H9 (cell line): ENCODE data around the gene GFI1B. TPM values are rescaled to one million over a fixed set of nuclear protein-coding genes. Genes with fewer than 3 reads are reported as not detected.

Experiments used
- DNase-seq: peaks from one replicate; pipeline ENCODE4 v3.0.0-alpha.2; 2017
- H2AFZ ChIP-seq: one replicate; pipeline ENCODE4 v1.6.1; 2013; ENCODE audit warnings: mild to moderate bottlenecking, low read length, control low read depth, moderate library complexity
- H2AK5ac ChIP-seq: 2 replicates; pipeline ENCODE4 v1.6.1; 2013; ENCODE audit warnings: low read length, control low read depth, mixed read lengths; ENCODE audit not compliant: insufficient read length
- H2BK120ac ChIP-seq: one replicate; pipeline ENCODE4 v1.6.1; 2013; ENCODE audit warnings: low read depth, mild to moderate bottlenecking, low read length, control low read depth, inconsistent platforms; ENCODE audit not compliant: poor library complexity, severe bottlenecking
- H2BK12ac ChIP-seq: 2 replicates; pipeline ENCODE4 v1.6.1; 2013; ENCODE audit warnings: low read length, control low read depth, mixed read lengths, low read depth; ENCODE audit not compliant: insufficient read length
- H2BK15ac ChIP-seq: 2 replicates; pipeline ENCODE4 v1.6.1; 2013; ENCODE audit warnings: low read depth, low read length, control low read depth
- H2BK20ac ChIP-seq: one replicate; pipeline ENCODE4 v1.6.1; 2013; ENCODE audit warnings: low read depth, mild to moderate bottlenecking, low read length, control low read depth, inconsistent platforms; ENCODE audit not compliant: poor library complexity, severe bottlenecking
- H2BK5ac ChIP-seq: 2 replicates; pipeline ENCODE4 v1.6.1; 2013; ENCODE audit warnings: low read length, control low read depth, mixed read lengths; ENCODE audit not compliant: insufficient read length
- H3K14ac ChIP-seq: 2 replicates; pipeline ENCODE4 v1.6.1; 2013; ENCODE audit warnings: low read length, control low read depth; ENCODE audit not compliant: insufficient read depth
- H3K18ac ChIP-seq: 2 replicates; pipeline ENCODE4 v1.6.1; 2013; ENCODE audit warnings: low read depth, mild to moderate bottlenecking, mixed read lengths, low read length, control low read depth; ENCODE audit not compliant: insufficient read length
- H3K23ac ChIP-seq: 2 replicates; pipeline ENCODE4 v1.6.1; 2013; ENCODE audit warnings: low read length, control low read depth, mixed read lengths, low read depth; ENCODE audit not compliant: insufficient read length
- H3K23me2 ChIP-seq: 2 replicates; pipeline ENCODE4 v1.6.1; 2013; ENCODE audit warnings: low read depth, mild to moderate bottlenecking, mixed read lengths, low read length, control low read depth; ENCODE audit not compliant: insufficient read length, poor library complexity, severe bottlenecking
- H3K27ac ChIP-seq: 2 replicates; pipeline ENCODE4 v1.5.1; 2013; ENCODE audit warnings: low read length, control low read depth, mixed read lengths, low read depth; ENCODE audit not compliant: insufficient read length
- H3K27me3 ChIP-seq: 2 replicates; pipeline ENCODE4 v1.6.1; 2013; ENCODE audit warnings: low read length, control low read depth, inconsistent platforms; ENCODE audit not compliant: insufficient read depth
- H3K4ac ChIP-seq: 2 replicates; pipeline ENCODE4 v1.6.1; 2013; ENCODE audit warnings: low read depth, mild to moderate bottlenecking, control low read depth, inconsistent platforms, low read length, moderate library complexity
- H3K4me1 ChIP-seq: 2 replicates; pipeline ENCODE4 v1.6.1; 2013; ENCODE audit warnings: low read length, control low read depth, inconsistent platforms; ENCODE audit not compliant: insufficient read depth
- H3K4me2 ChIP-seq: 2 replicates; pipeline ENCODE4 v1.6.1; 2013; ENCODE audit warnings: low read length, control low read depth, mixed read lengths; ENCODE audit not compliant: insufficient read length, insufficient read depth
- H3K56ac ChIP-seq: 2 replicates; pipeline ENCODE4 v1.6.1; 2013; ENCODE audit warnings: low read depth, mild to moderate bottlenecking, mixed read lengths, low read length, control low read depth; ENCODE audit not compliant: insufficient read length
- H3K79me1 ChIP-seq: 2 replicates; pipeline ENCODE4 v1.6.1; 2013; ENCODE audit warnings: low read depth, mild to moderate bottlenecking, moderate library complexity, low read length, control low read depth, inconsistent platforms; ENCODE audit not compliant: insufficient read depth, poor library complexity, severe bottlenecking
- H3K79me2 ChIP-seq: 2 replicates; pipeline ENCODE4 v1.6.1; 2013; ENCODE audit warnings: low read length, control low read depth, inconsistent platforms; ENCODE audit not compliant: insufficient read depth
- H3K9ac ChIP-seq: 2 replicates; pipeline ENCODE4 v1.6.1; 2013; ENCODE audit warnings: low read length, control low read depth, mixed read lengths; ENCODE audit not compliant: insufficient read length; ENCODE audit errors: extremely low read depth
- H3K9me3 ChIP-seq: one replicate; pipeline ENCODE4 v1.6.1; 2013; ENCODE audit warnings: low read depth, low read length, inconsistent platforms; ENCODE audit not compliant: control insufficient read depth
- H3T11ph ChIP-seq: one replicate; pipeline ENCODE4 v1.6.1; 2013; ENCODE audit warnings: mild to moderate bottlenecking, low read length, control low read depth, inconsistent platforms
- H4K20me1 ChIP-seq: one replicate; pipeline ENCODE4 v1.6.1; 2013; ENCODE audit not compliant: control insufficient read depth, insufficient read length, insufficient read depth
- H4K5ac ChIP-seq: 2 replicates; pipeline ENCODE4 v1.6.1; 2013; ENCODE audit warnings: low read depth, mild to moderate bottlenecking, mixed read lengths, low read length, control low read depth; ENCODE audit not compliant: insufficient read length
- H4K8ac ChIP-seq: replicated peaks from 2 replicates; pipeline ENCODE4 v1.6.1; 2013; ENCODE audit warnings: low read length, control low read depth, mixed read lengths, low read depth; ENCODE audit not compliant: insufficient read length
- H4K91ac ChIP-seq: 2 replicates; pipeline ENCODE4 v1.6.1; 2013; ENCODE audit warnings: low read depth, mild to moderate bottlenecking, moderate library complexity, mixed read lengths, low read length, control low read depth; ENCODE audit not compliant: insufficient read length
- H3K27ac Mint-ChIP-seq, 3 experiments: 2 replicates in 2 of 3; 3 replicates in 1 of 3; pipeline ENCODE4 v1.8.0; 2020 to 2021; ENCODE audit warnings: mixed read lengths in 3 of 3, mild to moderate bottlenecking in 1 of 3, moderate library complexity in 1 of 3
- H3K27me3 Mint-ChIP-seq: 2 replicates; pipeline ENCODE4 v1.8.0; 2021; ENCODE audit warnings: low read depth, mild to moderate bottlenecking, moderate library complexity, mixed read lengths
- H3K36me3 Mint-ChIP-seq, 3 experiments: 2 replicates in 2 of 3; 3 replicates in 1 of 3; pipeline ENCODE4 v1.8.0; 2020 to 2021; ENCODE audit warnings: low read depth in 3 of 3, mixed read lengths in 3 of 3; ENCODE audit not compliant: insufficient read depth in 1 of 3
- H3K4me1 Mint-ChIP-seq, 2 experiments: 2 replicates each; pipeline ENCODE4 v1.8.0; 2020; ENCODE audit warnings: mixed read lengths in 2 of 2
- H3K4me3 Mint-ChIP-seq, 2 experiments: 2 replicates in 1 of 2; 3 replicates in 1 of 2; pipeline ENCODE4 v1.8.0; 2020 to 2021; ENCODE audit warnings: mild to moderate bottlenecking in 2 of 2, mixed read lengths in 2 of 2, moderate library complexity in 1 of 2
- H3K9me3 Mint-ChIP-seq, 2 experiments: 2 replicates in 1 of 2; 3 replicates in 1 of 2; pipeline ENCODE4 v1.8.0; 2020; ENCODE audit warnings: mild to moderate bottlenecking in 2 of 2, mixed read lengths in 2 of 2, moderate library complexity in 1 of 2
- CTCF ChIP-seq: fragments of 200-600 bp; sonication (generic); conservative IDR thresholded peaks from 3 replicates; pipeline ENCODE4 v1.8.0; 2021; ENCODE audit warnings: antibody characterized with exemption, mild to moderate bottlenecking
- WGBS: extraction: QIAGEN DNeasy Blood & Tissue Kit; methylation state at CpG from one replicate; pipeline ENCODE4 v1.1.7; 2013; ENCODE audit warnings: missing lambda C conversion rate, low lambda C conversion rate, mixed read lengths; ENCODE audit not compliant: insufficient read length; ENCODE audit errors: extremely low coverage; 5-methylcytosine and 5-hydroxymethylcytosine counted together
- total RNA-seq: library from RNA; stranded (reverse); gene quantifications from 2 replicates; pipeline ENCODE4 v1.2.1, GENCODE V29; 2021

The GFI1B gene
- total RNA-seq, 1 experiment from 2014 or later = not detected

DNA sequence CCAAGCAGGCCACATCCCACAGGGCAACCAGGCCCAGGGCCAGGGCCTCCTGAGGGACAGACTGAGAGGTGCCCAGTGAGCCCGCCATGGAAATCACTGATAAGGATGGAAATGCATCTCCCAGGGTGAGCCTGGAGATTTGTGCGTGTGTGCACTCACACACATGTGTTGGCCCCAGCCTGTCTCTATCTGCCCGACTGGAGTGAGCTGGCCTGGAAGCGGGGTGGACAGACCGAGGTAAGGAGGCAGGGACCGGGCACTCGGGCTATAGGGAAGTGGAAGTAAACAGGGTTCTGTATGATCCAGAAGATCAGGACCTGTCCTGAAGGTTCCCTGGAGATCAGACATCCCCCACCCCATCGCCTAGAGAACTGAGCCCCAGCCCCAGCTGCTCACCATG is 17.4 kb downstream of the GFI1B start:
- H3K56ac ChIP-seq = no peak overlapping the region
- H2AK5ac ChIP-seq = no peak overlapping the region
- no peak overlapping the region for H4K8ac ChIP-seq
- no peak overlapping the region for H3K27ac ChIP-seq
- no peaks in the 10 kb centered on the region for H3K79me2 ChIP-seq
- H3K4ac ChIP-seq = no peak overlapping the region
- H3K23ac ChIP-seq = no peak overlapping the region
- no peak overlapping the region for H2BK15ac ChIP-seq
- no peak overlapping the region for H4K91ac ChIP-seq
- H4K5ac ChIP-seq = no peak overlapping the region
- H2BK20ac ChIP-seq = no peak overlapping the region
- no peak overlapping the region for H3K18ac ChIP-seq
- H2BK5ac ChIP-seq = no peak overlapping the region
- H2BK12ac ChIP-seq = no peak overlapping the region
- H3K9ac ChIP-seq = no peak overlapping the region
- Mint-ChIP-seq H3K9me3 (no peaks in the 10 kb centered on the region; a peak in 2 of 5 replicates), H3K36me3 (no peaks in the 10 kb centered on the region), H3K4me1 (peaks cover 23 to 25% of the 10 kb centered on the region in 2 experiments), H3K27ac (no peak overlapping the region), H3K4me3 (no peak overlapping the region), H3K27me3 (peaks cover 73% of the 10 kb centered on the region)
- no peaks in the 10 kb centered on the region for H3K9me3 ChIP-seq
- H4K20me1 ChIP-seq = no peaks in the 10 kb centered on the region
- H3T11ph ChIP-seq = no peak overlapping the region
- H3K79me1 ChIP-seq = no peaks in the 10 kb centered on the region
- TF ChIP-seq CTCF = no peak
- no peak overlapping the region for H3K14ac ChIP-seq
- no peaks in the 10 kb centered on the region for H3K23me2 ChIP-seq
- no peaks in the 10 kb centered on the region; the same call in 1 of the 2 replicates for H3K27me3 ChIP-seq
- H2BK120ac ChIP-seq = no peak overlapping the region
- peaks cover 3% of the 10 kb centered on the region; the same call in 1 of the 2 replicates for H3K4me1 ChIP-seq
- no CpG with 5 or more reads among the region's 8 CpGs for WGBS
- H2AFZ ChIP-seq = no peak overlapping the region
- H3K4me2 ChIP-seq = no peak overlapping the region
- no peak for DNase-seq
